ENCODE measurements around the gene CNKSR3. TPM values are rescaled to one million over a fixed set of nuclear protein-coding genes. Genes with fewer than 3 reads are reported as not detected.

Gene CNKSR3
- total and polyA plus RNA-seq, 2 experiments from 2014 or later = 4.4 to 4.7 TPM

DNA sequence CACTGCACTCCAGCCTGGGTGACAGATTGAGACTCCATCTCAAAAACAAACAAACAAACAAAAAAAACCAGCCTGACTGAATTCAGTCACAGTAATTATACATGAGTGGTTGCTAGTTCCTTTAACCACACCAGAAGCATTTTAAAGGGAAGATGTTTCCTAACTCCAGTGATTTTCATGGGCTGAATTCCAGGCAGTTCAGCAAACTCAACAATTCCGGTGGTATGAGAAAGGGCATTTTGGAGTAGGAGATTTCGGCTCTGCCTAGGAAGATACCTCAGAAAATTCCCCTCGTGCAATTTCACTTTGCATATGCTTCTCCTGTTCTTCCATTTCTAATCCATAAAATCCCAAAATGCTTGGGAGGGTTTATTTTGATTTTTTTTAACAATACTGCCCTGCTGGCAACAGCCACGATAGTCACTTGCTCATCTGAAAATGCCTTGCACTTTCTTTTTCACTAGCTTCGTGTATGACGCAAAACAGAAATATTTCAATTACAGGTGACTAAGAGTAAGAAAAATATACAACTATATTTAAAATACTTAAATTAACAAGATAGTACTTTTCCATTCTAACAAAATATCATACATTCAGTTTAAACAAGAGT, 105.6 kb downstream of the CNKSR3 start:
- TF ChIP-seq, protein P1, sequence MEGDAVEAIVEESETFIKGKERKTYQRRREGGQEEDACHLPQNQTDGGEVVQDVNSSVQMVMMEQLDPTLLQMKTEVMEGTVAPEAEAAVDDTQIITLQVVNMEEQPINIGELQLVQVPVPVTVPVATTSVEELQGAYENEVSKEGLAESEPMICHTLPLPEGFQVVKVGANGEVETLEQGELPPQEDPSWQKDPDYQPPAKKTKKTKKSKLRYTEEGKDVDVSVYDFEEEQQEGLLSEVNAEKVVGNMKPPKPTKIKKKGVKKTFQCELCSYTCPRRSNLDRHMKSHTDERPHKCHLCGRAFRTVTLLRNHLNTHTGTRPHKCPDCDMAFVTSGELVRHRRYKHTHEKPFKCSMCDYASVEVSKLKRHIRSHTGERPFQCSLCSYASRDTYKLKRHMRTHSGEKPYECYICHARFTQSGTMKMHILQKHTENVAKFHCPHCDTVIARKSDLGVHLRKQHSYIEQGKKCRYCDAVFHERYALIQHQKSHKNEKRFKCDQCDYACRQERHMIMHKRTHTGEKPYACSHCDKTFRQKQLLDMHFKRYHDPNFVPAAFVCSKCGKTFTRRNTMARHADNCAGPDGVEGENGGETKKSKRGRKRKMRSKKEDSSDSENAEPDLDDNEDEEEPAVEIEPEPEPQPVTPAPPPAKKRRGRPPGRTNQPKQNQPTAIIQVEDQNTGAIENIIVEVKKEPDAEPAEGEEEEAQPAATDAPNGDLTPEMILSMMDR (IDR thresholded peaks at IDR 0.05; ENCODE audit: low read depth, low read length) = no peak
- peak in 1 of 2 donors; percentile 45 for DNase-seq (ENCODE audit: low read depth in 1 of 2, low spot score in 1 of 2)
- H3K27ac ChIP-seq = no peak overlapping the region

DNA sequence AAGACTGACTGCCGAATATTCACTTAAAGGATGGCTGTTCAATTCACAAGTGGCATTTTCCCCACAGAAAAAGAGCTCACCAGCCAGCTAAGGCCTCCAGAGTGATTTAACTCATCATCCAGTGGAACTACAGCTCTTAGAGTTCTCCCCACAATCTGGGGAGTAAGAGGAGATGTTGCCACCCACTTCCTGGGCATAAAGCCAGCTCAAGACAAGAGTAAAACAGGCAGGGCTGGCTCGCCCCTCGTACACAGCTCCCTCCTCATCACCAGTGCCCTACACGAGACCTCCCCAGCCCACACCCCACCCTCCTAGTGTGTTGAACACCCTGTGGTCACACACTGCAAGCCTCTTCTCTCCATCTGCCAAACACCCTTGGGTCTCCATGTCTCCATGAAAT, 106.7 kb downstream of the CNKSR3 start:
- Histone ChIP-seq H3K27ac (no peak overlapping the region), H3K36me3 (peaks cover 5% of the 10 kb centered on the region), H3K9me3 (ENCODE audit: low read depth) (no peaks in the 10 kb centered on the region), H3K27me3 (no peaks in the 10 kb centered on the region), H3K4me1 (ENCODE audit: low read depth) (no peaks in the 10 kb centered on the region), H3K4me3 (no peak overlapping the region)
- peak in 1 of 2 donors; percentile 75 for DNase-seq (ENCODE audit: low read depth in 1 of 2, low spot score in 1 of 2)
- TF ChIP-seq, protein P1 (IDR thresholded peaks at IDR 0.05; ENCODE audit: low read depth, low read length) = no peak

More for the DNA sequence above, 105.6 kb downstream of the CNKSR3 start:
- Histone ChIP-seq H3K36me3 (peaks cover 5% of the 10 kb centered on the region), H3K4me1 (ENCODE audit: low read depth) (no peaks in the 10 kb centered on the region), H3K4me3 (no peak overlapping the region), H3K9me3 (ENCODE audit: low read depth) (no peaks in the 10 kb centered on the region), H3K27me3 (no peaks in the 10 kb centered on the region)

DNA sequence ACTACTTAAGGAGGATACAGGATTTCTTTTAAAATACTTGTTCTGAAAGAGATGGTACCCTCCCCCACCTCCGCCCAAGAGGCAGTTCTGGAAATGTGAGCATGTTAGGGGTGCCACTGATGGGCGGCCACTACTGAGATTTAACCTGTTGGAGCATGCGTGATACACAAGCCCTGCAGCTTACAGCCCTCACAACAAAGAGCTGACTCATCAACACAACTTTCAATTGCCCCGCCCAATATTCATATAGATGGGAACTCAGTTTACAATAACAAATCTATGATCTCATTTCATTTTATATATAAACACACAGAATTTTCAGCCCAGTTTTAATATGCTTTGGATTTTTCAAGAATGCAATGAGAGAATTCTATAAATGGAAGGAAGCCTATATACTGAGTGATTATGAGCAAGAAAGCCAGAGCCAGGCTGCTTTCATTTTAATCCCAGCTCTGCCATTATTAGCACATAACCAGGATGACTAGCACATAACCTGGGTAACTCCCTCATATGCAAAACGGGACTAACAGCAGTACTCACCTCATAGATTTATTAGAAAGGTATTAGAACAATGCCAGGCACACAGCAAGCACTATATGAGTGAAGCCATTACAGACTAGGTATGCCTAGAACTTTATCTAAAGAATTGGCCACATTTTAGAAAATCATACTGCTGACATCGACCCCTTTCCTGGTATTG, 108.3 kb downstream of the CNKSR3 start:
- peaks cover 5% of the 10 kb centered on the region for H3K36me3 ChIP-seq
- no peak for DNase-seq (ENCODE audit: low read depth in 1 of 2, low spot score in 1 of 2)
- H3K9me3 ChIP-seq (ENCODE audit: low read depth) = no peaks in the 10 kb centered on the region
- H3K27me3 ChIP-seq = no peaks in the 10 kb centered on the region
- H3K27ac ChIP-seq = no peak overlapping the region
- TF ChIP-seq, protein P1 (IDR thresholded peaks at IDR 0.05; ENCODE audit: low read depth, low read length) = no peak
- no peaks in the 10 kb centered on the region for H3K4me1 ChIP-seq (ENCODE audit: low read depth)
- H3K4me3 ChIP-seq = no peak overlapping the region

DNA sequence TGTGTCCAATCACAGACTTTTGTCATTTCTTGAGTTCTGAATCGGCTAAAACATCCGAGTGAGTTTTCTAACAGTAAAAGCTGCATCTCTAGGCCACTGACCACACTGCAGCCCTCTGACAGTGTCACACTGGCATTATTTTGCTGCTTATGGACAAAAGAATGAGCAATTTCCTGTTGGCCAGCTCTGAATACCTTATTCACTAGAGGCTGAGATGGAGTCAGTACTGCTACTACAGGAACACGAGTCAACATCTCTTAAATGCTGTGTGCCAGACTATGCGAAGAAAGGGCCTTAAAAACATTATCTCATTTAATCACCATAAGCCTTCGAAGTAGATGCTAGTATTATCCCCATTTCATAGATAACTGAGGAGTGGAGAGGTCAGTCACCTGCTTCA, 111.4 kb downstream of the CNKSR3 start:
- TF ChIP-seq, protein P1 (IDR thresholded peaks at IDR 0.05; ENCODE audit: low read depth, low read length) = no peak

DNA sequence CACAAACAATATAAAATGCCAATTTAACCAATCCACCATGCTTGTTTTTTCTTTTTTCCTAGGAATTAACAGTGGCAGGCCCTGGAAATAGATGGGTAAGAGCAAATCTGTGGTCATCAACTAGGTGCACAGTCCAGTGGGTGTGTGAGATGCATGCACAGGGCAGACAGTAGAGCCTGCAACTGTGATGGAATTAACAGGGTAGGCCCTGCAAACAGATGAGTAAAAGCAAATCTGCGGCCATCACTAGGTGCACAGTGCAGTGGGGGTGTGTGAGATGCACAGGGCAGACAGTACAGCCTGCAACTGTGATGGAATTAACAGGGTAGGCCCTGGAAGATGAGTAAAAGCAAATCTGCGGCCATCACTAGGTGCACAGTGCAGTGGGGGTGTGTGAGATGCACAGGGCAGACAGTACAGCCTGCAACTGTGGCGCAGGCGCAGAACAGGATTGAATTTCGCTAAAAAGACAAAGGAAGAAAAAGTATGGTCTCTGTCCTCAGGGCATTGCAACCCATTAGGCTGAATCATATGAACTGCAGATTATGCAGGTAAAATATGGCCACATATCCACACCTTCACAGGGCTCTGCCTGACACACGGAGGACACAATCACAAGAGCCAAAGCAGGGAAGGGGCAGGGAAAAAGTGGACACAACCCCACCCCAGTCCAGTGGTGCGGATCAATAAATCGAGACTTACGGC, 112.8 kb downstream of the CNKSR3 start:
- no peak overlapping the region for H3K27ac ChIP-seq
- no peak for DNase-seq (ENCODE audit: low read depth in 1 of 2, low spot score in 1 of 2)
- H3K4me3 ChIP-seq = no peak overlapping the region
- TF ChIP-seq, protein P1 (IDR thresholded peaks at IDR 0.05; ENCODE audit: low read depth, low read length) = no peak
- H3K36me3 ChIP-seq = peaks cover 5% of the 10 kb centered on the region
- no peaks in the 10 kb centered on the region for H3K9me3 ChIP-seq (ENCODE audit: low read depth)
- no peaks in the 10 kb centered on the region for H3K4me1 ChIP-seq (ENCODE audit: low read depth)
- H3K27me3 ChIP-seq = no peaks in the 10 kb centered on the region

More for the DNA sequence above, 111.4 kb downstream of the CNKSR3 start:
- DNase-seq (ENCODE audit: low read depth in 1 of 2, low spot score in 1 of 2) = peak in 1 of 2 donors; percentile 50
- H3K4me1 ChIP-seq (ENCODE audit: low read depth) = no peaks in the 10 kb centered on the region
- no peaks in the 10 kb centered on the region for H3K27me3 ChIP-seq
- peaks cover 5% of the 10 kb centered on the region for H3K36me3 ChIP-seq
- no peaks in the 10 kb centered on the region for H3K9me3 ChIP-seq (ENCODE audit: low read depth)
- H3K4me3 ChIP-seq = no peak overlapping the region
- no peak overlapping the region for H3K27ac ChIP-seq
